Loucy (cell line): ENCODE data around the gene SDK2.

Experiments used
- H2AFZ ChIP-seq: fragments of 200-600 bp; sonication (generic); 2 replicates; pipeline ENCODE4 v1.6.0; 2016; ENCODE audit warnings: antibody characterized with exemption, mild to moderate bottlenecking, low read length, moderate library complexity
- H3F3A ChIP-seq: fragments of 200-600 bp; 2 replicates; pipeline ENCODE4 v1.6.0; 2016; ENCODE audit warnings: antibody characterized with exemption, low read depth, mild to moderate bottlenecking
- H3K27me3 ChIP-seq: fragments of 200-600 bp; sonication (generic); 2 replicates; pipeline ENCODE4 v1.6.1; 2014; ENCODE audit warnings: low read length, mild to moderate bottlenecking; ENCODE audit not compliant: insufficient read depth, poor library complexity, severe bottlenecking
- H3K36me3 ChIP-seq: fragments of 200-600 bp; sonication (generic); 2 replicates; pipeline ENCODE4 v1.6.1; 2016; ENCODE audit warnings: low read length; ENCODE audit not compliant: insufficient read depth
- H3K4me1 ChIP-seq: fragments of 200-600 bp; sonication (generic); 2 replicates; pipeline ENCODE4 v1.5.1; 2014; ENCODE audit warnings: low read length, mild to moderate bottlenecking; ENCODE audit not compliant: insufficient read depth, poor library complexity, severe bottlenecking
- H3K4me2 ChIP-seq: fragments of 200-600 bp; sonication (generic); 2 replicates; pipeline ENCODE4 v1.6.0; 2014; ENCODE audit warnings: antibody characterized with exemption, low read length, low read depth, mild to moderate bottlenecking; ENCODE audit not compliant: poor library complexity, severe bottlenecking
- H3K4me3 ChIP-seq: fragments of 200-600 bp; sonication (generic); 2 replicates; pipeline ENCODE4 v1.5.1; 2014; ENCODE audit warnings: low read length, mild to moderate bottlenecking, mixed read lengths; ENCODE audit not compliant: poor library complexity, severe bottlenecking
- H3K79me2 ChIP-seq: fragments of 200-600 bp; sonication (generic); 2 replicates; pipeline ENCODE4 v1.6.1; 2014; ENCODE audit warnings: low read length; ENCODE audit not compliant: insufficient read depth
- H3K9ac ChIP-seq: fragments of 200-600 bp; sonication (generic); 2 replicates; pipeline ENCODE4 v1.6.0; 2014; ENCODE audit warnings: mild to moderate bottlenecking, low read depth, low read length, moderate library complexity; ENCODE audit not compliant: poor library complexity, severe bottlenecking
- H3K9me2 ChIP-seq: fragments of 200-600 bp; sonication (generic); replicated peaks from 2 replicates; pipeline ENCODE4 v1.6.1; 2016; ENCODE audit warnings: low read depth, low read length, mixed read lengths
- H3K9me3 ChIP-seq: fragments of 200-600 bp; sonication (generic); 2 replicates; pipeline ENCODE4 v1.6.1; 2014; ENCODE audit warnings: mild to moderate bottlenecking, antibody characterized with exemption, low read length, low read depth; ENCODE audit not compliant: insufficient read depth
- H4K20me1 ChIP-seq: fragments of 200-600 bp; sonication (generic); 2 replicates; pipeline ENCODE4 v1.6.0; 2014; ENCODE audit warnings: antibody characterized with exemption, low read length, mild to moderate bottlenecking; ENCODE audit not compliant: insufficient read depth, poor library complexity, severe bottlenecking
- EZH2phosphoT487 ChIP-seq: fragments of 200-600 bp; IDR thresholded peaks from 2 replicates; pipeline ENCODE4 v1.6.1; 2018; ENCODE audit warnings: antibody characterized with exemption, mild to moderate bottlenecking, moderate library complexity, borderline replicate concordance
- TF ChIP-seq, protein P1 (sequence below): fragments of 200-600 bp; sonication (generic); conservative IDR thresholded peaks from 2 replicates; pipeline ENCODE4 v1.5.1; 2014; ENCODE audit warnings: mild to moderate bottlenecking, antibody characterized with exemption, low read length

SDK2 gene

DNA sequence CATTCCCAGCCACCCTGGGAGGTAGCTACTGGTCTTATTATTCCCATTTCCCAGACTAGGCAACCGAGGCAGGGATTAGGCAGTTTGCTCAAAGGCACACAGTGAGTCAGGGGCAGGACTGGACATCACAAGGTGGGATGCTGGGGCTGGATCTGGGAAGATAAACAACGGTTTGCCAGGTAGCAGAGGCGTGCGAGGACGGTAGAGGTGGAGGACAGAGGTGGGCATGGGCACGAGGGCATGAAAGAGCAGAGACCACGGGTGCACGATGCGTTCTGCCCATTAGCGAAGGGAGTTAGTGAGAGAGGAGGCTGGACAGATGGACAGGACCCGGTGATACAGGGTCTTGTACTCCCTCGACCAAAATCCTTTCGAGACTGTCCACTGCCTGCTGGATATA is 148.0 kb downstream of the SDK2 start:
- Histone ChIP-seq H3K79me2 (no peaks in the 10 kb centered on the region), H3K27me3 (no peaks in the 10 kb centered on the region), H3K4me2 (no peak overlapping the region), H4K20me1 (no peaks in the 10 kb centered on the region), H3K4me3 (no peak overlapping the region), H3F3A (no peaks in the 10 kb centered on the region), H3K9me3 (no peaks in the 10 kb centered on the region), H3K9me2 (no peaks in the 10 kb centered on the region), H3K36me3 (peaks cover under 1% of the 10 kb centered on the region; the same call in 1 of the 2 replicates), H3K9ac (no peak overlapping the region), H3K4me1 (no peaks in the 10 kb centered on the region), H2AFZ (no peak overlapping the region)
- TF ChIP-seq EZH2phosphoT487: no peak
- TF ChIP-seq, protein P1, sequence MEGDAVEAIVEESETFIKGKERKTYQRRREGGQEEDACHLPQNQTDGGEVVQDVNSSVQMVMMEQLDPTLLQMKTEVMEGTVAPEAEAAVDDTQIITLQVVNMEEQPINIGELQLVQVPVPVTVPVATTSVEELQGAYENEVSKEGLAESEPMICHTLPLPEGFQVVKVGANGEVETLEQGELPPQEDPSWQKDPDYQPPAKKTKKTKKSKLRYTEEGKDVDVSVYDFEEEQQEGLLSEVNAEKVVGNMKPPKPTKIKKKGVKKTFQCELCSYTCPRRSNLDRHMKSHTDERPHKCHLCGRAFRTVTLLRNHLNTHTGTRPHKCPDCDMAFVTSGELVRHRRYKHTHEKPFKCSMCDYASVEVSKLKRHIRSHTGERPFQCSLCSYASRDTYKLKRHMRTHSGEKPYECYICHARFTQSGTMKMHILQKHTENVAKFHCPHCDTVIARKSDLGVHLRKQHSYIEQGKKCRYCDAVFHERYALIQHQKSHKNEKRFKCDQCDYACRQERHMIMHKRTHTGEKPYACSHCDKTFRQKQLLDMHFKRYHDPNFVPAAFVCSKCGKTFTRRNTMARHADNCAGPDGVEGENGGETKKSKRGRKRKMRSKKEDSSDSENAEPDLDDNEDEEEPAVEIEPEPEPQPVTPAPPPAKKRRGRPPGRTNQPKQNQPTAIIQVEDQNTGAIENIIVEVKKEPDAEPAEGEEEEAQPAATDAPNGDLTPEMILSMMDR: no peak

DNA sequence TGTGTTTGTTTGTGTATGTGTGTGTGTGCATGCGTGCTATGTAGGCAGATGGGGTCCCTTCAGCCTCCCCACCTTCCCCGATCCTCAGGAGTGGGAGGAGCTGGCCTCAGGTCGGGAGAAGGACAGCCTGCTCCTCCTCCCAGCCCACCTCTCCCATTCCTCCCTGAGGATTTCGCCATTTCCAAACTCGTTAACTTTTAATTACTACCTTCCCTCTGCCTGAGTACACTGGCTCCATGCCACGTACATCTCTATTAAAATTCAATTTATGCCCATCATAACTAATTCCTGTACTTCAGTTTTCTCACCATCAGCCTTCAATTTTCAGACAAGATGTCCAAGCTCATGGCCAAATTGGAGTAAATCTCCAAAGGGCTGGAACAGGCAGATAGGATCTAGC is 148.6 kb downstream of the SDK2 start:
- no peaks in the 10 kb centered on the region; the same call in 1 of the 2 replicates for H3K36me3 ChIP-seq
- no peak overlapping the region for H3K9ac ChIP-seq
- H3K79me2 ChIP-seq: no peaks in the 10 kb centered on the region
- H3K4me1 ChIP-seq: no peaks in the 10 kb centered on the region
- TF ChIP-seq EZH2phosphoT487: no peak
- TF ChIP-seq, protein P1: no peak
- no peak overlapping the region for H3K4me2 ChIP-seq
- H3K27me3 ChIP-seq: no peaks in the 10 kb centered on the region
- H3K9me2 ChIP-seq: no peaks in the 10 kb centered on the region
- H3F3A ChIP-seq: no peaks in the 10 kb centered on the region
- H4K20me1 ChIP-seq: no peaks in the 10 kb centered on the region
- no peak overlapping the region for H2AFZ ChIP-seq
- H3K9me3 ChIP-seq: no peaks in the 10 kb centered on the region
- H3K4me3 ChIP-seq: no peak overlapping the region

DNA sequence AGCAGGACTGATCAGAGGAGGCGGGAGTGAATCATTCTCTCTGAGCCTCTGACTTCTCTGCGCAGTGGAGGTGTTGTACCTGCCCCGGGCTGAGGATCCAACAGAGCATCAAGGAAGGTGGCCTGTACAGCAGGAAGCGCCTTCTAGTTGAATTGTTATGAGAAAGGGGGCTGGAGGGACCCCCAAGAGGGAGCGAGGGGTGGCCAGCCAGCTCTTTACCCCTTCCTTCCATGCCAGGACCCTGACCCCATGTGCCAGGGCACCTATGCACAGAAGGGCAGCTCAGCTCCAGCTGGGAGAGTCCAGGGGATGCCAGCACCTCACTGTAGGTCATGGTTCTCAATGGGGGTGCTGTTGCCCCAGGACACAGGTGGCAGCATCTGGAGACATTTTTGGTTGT is 149.3 kb downstream of the SDK2 start:
- H3K4me3 ChIP-seq: no peak overlapping the region
- no peak overlapping the region for H2AFZ ChIP-seq
- no peaks in the 10 kb centered on the region for H3K27me3 ChIP-seq
- no peaks in the 10 kb centered on the region for H3K9me2 ChIP-seq
- TF ChIP-seq, protein P1: no peak
- no peak for TF ChIP-seq EZH2phosphoT487
- no peaks in the 10 kb centered on the region; the same call in 1 of the 2 replicates for H3K36me3 ChIP-seq
- no peaks in the 10 kb centered on the region for H3K4me1 ChIP-seq
- no peak overlapping the region for H3K4me2 ChIP-seq
- H3F3A ChIP-seq: no peaks in the 10 kb centered on the region
- H3K79me2 ChIP-seq: no peaks in the 10 kb centered on the region
- H4K20me1 ChIP-seq: no peaks in the 10 kb centered on the region
- no peak overlapping the region for H3K9ac ChIP-seq
- no peaks in the 10 kb centered on the region for H3K9me3 ChIP-seq
